Mucosa of rectum (tissue), 2 donors: ENCODE measurements around the gene STARD13.
"Not testable (repeated sequence)": the region's sequence is repeated elsewhere in the genome, so short reads cannot be mapped to it uniquely, and the experiment has no call there.

Experiments
- H3K27ac ChIP-seq, 2 donors: one replicate each; pipeline ENCODE4 v1.7.0; 2013; ENCODE audit warnings: inconsistent platforms in 2 of 2, low read depth in 2 of 2, low read length in 2 of 2
- H3K27me3 ChIP-seq, 2 donors: one replicate each; pipeline ENCODE4 v1.7.0; 2013; ENCODE audit warnings: low read length in 2 of 2; ENCODE audit not compliant: control insufficient read depth in 2 of 2, insufficient read depth in 2 of 2
- H3K36me3 ChIP-seq, 2 donors: one replicate each; pipeline ENCODE4 v1.7.0; 2013; ENCODE audit warnings: low read length in 2 of 2; ENCODE audit not compliant: control insufficient read depth in 2 of 2, insufficient read depth in 2 of 2
- H3K4me1 ChIP-seq, 2 donors: one replicate each; pipeline ENCODE4 v1.7.0; 2013; ENCODE audit warnings: low read length in 2 of 2, mild to moderate bottlenecking in 1 of 2; ENCODE audit not compliant: control insufficient read depth in 2 of 2, insufficient read depth in 2 of 2
- H3K4me3 ChIP-seq, 2 donors: one replicate each; pipeline ENCODE4 v1.7.0; 2013; ENCODE audit warnings: low read length in 2 of 2
- H3K9ac ChIP-seq, 2 donors: one replicate each; pipeline ENCODE4 v1.7.0; 2013; ENCODE audit warnings: low read length in 2 of 2, low read depth in 1 of 2, mild to moderate bottlenecking in 1 of 2
- H3K9me3 ChIP-seq, 2 donors: one replicate each; pipeline ENCODE4 v1.7.0; 2013; ENCODE audit warnings: low read length in 2 of 2; ENCODE audit not compliant: control insufficient read depth in 2 of 2
- donor health status: healthy.
- donor health status: Normal muscosa, but diverticular disease.

Gene STARD13

GRCh38 chr13:33172400-33172799, 113.2 kb downstream of the STARD13 start:
- Histone ChIP-seq H3K4me3 (no peak overlapping the region), H3K36me3 (peaks cover 0 to 2% of the 10 kb centered on the region in 2 donors), H3K27ac (no peak overlapping the region), H3K9ac (no peak overlapping the region), H3K27me3 (no peaks in the 10 kb centered on the region), H3K4me1 (no peaks in the 10 kb centered on the region), H3K9me3 (no peaks in the 10 kb centered on the region)

GRCh38 chr13:33169273-33169980, 116.1 kb downstream of the STARD13 start:
- Histone ChIP-seq H3K36me3 (peaks cover 2 to 17% of the 10 kb centered on the region in 2 donors), H3K4me1 (no peaks in the 10 kb centered on the region), H3K9me3 (no peaks in the 10 kb centered on the region), H3K27ac (no peak overlapping the region), H3K4me3 (no peak overlapping the region), H3K27me3 (no peaks in the 10 kb centered on the region), H3K9ac (no peak overlapping the region)

GRCh38 chr13:33168321-33168960, 117.1 kb downstream of the STARD13 start:
- Histone ChIP-seq H3K9me3 (no peaks in the 10 kb centered on the region), H3K36me3 (peaks cover 0 to 25% of the 10 kb centered on the region in 2 donors), H3K27me3 (no peaks in the 10 kb centered on the region), H3K9ac (no peak overlapping the region), H3K27ac (no peak overlapping the region), H3K4me1 (no peaks in the 10 kb centered on the region), H3K4me3 (no peak overlapping the region)

- no peak overlapping the region for H3K4me3 ChIP-seq
- H3K9me3 ChIP-seq = no peaks in the 10 kb centered on the region
- no peak overlapping the region for H3K9ac ChIP-seq
- H3K36me3 ChIP-seq = peaks cover 0 to 25% of the 10 kb centered on the region in 2 donors
- no peak overlapping the region for H3K27ac ChIP-seq
- no peaks in the 10 kb centered on the region for H3K4me1 ChIP-seq
- H3K27me3 ChIP-seq = no peaks in the 10 kb centered on the region
These were observed 118.1 kb downstream of the STARD13 start for GRCh38 chr13:33167491-33167890.

GRCh38 chr13:33165787-33166186, 119.8 kb downstream of the STARD13 start:
- H3K27me3 ChIP-seq = no peaks in the 10 kb centered on the region
- H3K36me3 ChIP-seq = peaks cover 0 to 25% of the 10 kb centered on the region in 2 donors
- H3K9ac ChIP-seq = no peak overlapping the region
- no peaks in the 10 kb centered on the region for H3K4me1 ChIP-seq
- no peak overlapping the region for H3K27ac ChIP-seq
- H3K9me3 ChIP-seq = no peaks in the 10 kb centered on the region
- no peak overlapping the region for H3K4me3 ChIP-seq

GRCh38 chr13:33164331-33164730, 121.2 kb downstream of the STARD13 start:
- H3K9me3 ChIP-seq = no peaks in the 10 kb centered on the region
- H3K36me3 ChIP-seq = peaks cover 0 to 25% of the 10 kb centered on the region in 2 donors
- no peak overlapping the region for H3K9ac ChIP-seq
- H3K4me3 ChIP-seq = no peak overlapping the region
- H3K27me3 ChIP-seq = no peaks in the 10 kb centered on the region
- no peak overlapping the region for H3K27ac ChIP-seq
- no peaks in the 10 kb centered on the region for H3K4me1 ChIP-seq

- not testable (repeated sequence) for H3K9ac ChIP-seq, H3K27me3 ChIP-seq, H3K27ac ChIP-seq, H3K9me3 ChIP-seq, H3K4me3 ChIP-seq, H3K4me1 ChIP-seq
- H3K36me3 ChIP-seq = peaks cover 9 to 25% of the 10 kb centered on the region in 2 donors
These were observed 122.8 kb downstream of the STARD13 start for GRCh38 chr13:33162725-33163124.

- H3K27ac ChIP-seq = no peak overlapping the region
- H3K9ac ChIP-seq = no peak overlapping the region
- no peaks in the 10 kb centered on the region for H3K9me3 ChIP-seq
- no peaks in the 10 kb centered on the region for H3K27me3 ChIP-seq
- H3K4me3 ChIP-seq = no peak overlapping the region
- H3K36me3 ChIP-seq = peaks cover 2 to 9% of the 10 kb centered on the region in 2 donors
- H3K4me1 ChIP-seq = peaks cover 0 to under 1% of the 10 kb centered on the region in 2 donors
These were observed 126.7 kb downstream of the STARD13 start for GRCh38 chr13:33158816-33159215.

GRCh38 chr13:33158271-33158670, 127.3 kb downstream of the STARD13 start:
- H3K4me3 ChIP-seq = no peak overlapping the region
- H3K27ac ChIP-seq = no peak overlapping the region
- H3K4me1 ChIP-seq = peaks cover 0 to 5% of the 10 kb centered on the region in 2 donors
- H3K36me3 ChIP-seq = peaks cover 0 to 9% of the 10 kb centered on the region in 2 donors
- no peak overlapping the region for H3K9ac ChIP-seq
- H3K27me3 ChIP-seq = no peaks in the 10 kb centered on the region
- H3K9me3 ChIP-seq = no peaks in the 10 kb centered on the region

GRCh38 chr13:33154911-33155310, 130.6 kb downstream of the STARD13 start:
- H3K27ac ChIP-seq = no peak overlapping the region
- H3K4me3 ChIP-seq = no peak overlapping the region
- H3K9ac ChIP-seq = no peak overlapping the region
- peaks cover 0 to 5% of the 10 kb centered on the region in 2 donors for H3K4me1 ChIP-seq
- H3K36me3 ChIP-seq = peaks cover 0 to 12% of the 10 kb centered on the region in 2 donors
- H3K9me3 ChIP-seq = no peaks in the 10 kb centered on the region
- no peaks in the 10 kb centered on the region for H3K27me3 ChIP-seq
